Parathyroid adenoma (tissue), 2 donors: ENCODE results near the gene AKAP11.

Experiments used
- H2AFZ ChIP-seq: fragments of 300-600 bp; sonication (generic); one replicate; pipeline ENCODE4 v1.7.0; 2017; ENCODE audit warnings: antibody characterized with exemption, mild to moderate bottlenecking
- H3K27ac ChIP-seq: fragments of 300-600 bp; sonication (generic); one replicate; pipeline ENCODE4 v1.7.0; 2017
- H3K27me3 ChIP-seq: fragments of 300-600 bp; sonication (generic); one replicate; pipeline ENCODE4 v1.7.0; 2017; ENCODE audit warnings: low read length; ENCODE audit not compliant: control insufficient read depth, insufficient read depth
- H3K36me3 ChIP-seq: fragments of 300-600 bp; sonication (generic); one replicate; pipeline ENCODE4 v1.7.0; 2017; ENCODE audit warnings: low read length; ENCODE audit not compliant: control insufficient read depth, insufficient read depth
- H3K4me1 ChIP-seq: fragments of 300-600 bp; sonication (generic); one replicate; pipeline ENCODE4 v1.7.0; 2017; ENCODE audit warnings: control low read depth
- H3K4me2 ChIP-seq: fragments of 300-600 bp; sonication (generic); one replicate; pipeline ENCODE4 v1.7.0; 2017; ENCODE audit warnings: low read length
- H3K4me3 ChIP-seq: fragments of 300-600 bp; sonication (generic); one replicate; pipeline ENCODE4 v1.7.0; 2017; ENCODE audit warnings: low read depth, low read length
- H3K79me2 ChIP-seq: fragments of 300-600 bp; sonication (generic); one replicate; pipeline ENCODE4 v1.7.0; 2017; ENCODE audit warnings: control low read depth
- H3K9ac ChIP-seq: fragments of 300-600 bp; sonication (generic); one replicate; pipeline ENCODE4 v1.7.0; 2017; ENCODE audit warnings: mild to moderate bottlenecking
- H3K9me3 ChIP-seq: fragments of 300-600 bp; sonication (generic); one replicate; pipeline ENCODE4 v1.7.0; 2017; ENCODE audit warnings: low read length; ENCODE audit not compliant: control insufficient read depth
- CTCF ChIP-seq: fragments of 300-600 bp; sonication (generic); IDR thresholded peaks from one replicate; pipeline ENCODE4 v1.7.0; 2017; ENCODE audit warnings: antibody characterized with exemption, mild to moderate bottlenecking
- donor health status: primary hyperparathyroidism.

Gene AKAP11

DNA sequence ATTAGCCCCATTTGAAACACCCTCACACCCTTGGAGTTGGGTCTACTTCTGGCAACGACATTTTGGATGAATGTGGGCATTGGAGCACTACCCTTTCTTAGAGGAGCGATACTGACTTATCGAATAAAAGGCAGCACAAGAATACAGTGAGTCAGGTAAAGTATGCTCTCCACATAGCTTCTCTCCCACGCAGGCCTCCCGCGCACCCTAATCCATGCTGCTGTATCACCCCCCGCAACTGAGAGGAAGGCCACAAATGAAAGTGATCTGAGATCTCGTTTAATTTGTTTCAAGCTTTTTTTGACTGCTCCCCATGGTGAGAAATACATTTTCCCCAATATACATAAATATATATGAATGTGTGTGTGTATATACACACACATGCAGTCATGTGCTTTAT, 25.4 kb upstream of the AKAP11 start:
- Histone ChIP-seq H3K79me2 (no peaks in the 10 kb centered on the region), H3K4me1 (no peaks in the 10 kb centered on the region), H3K27ac (no peak overlapping the region), H2AFZ (no peak overlapping the region), H3K4me2 (no peak overlapping the region), H3K9ac (no peak overlapping the region), H3K9me3 (no peaks in the 10 kb centered on the region), H3K36me3 (no peaks in the 10 kb centered on the region), H3K4me3 (no peak overlapping the region), H3K27me3 (no peaks in the 10 kb centered on the region)
- TF ChIP-seq CTCF = no peak

DNA sequence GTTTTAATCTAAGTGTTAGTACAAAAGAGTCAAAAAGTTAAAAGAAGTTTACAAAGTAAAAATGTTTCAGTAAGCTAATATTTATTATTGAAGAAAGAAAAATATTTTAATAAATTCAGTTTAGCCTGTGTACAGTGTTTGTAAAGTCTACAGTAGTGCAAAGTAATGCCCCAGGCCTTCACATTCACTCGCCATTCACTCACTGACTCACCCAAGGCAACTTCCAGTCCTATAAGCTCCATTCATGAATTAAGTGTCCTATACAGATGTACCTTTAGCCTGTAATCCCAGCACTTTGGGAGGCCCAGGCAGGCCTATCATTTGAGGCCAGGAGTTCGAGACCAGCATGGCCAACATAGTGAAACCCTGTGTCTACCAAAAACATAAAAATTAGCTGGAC, 24.1 kb upstream of the AKAP11 start:
- no peak for TF ChIP-seq CTCF
- Histone ChIP-seq H3K4me2 (no peak overlapping the region), H3K36me3 (no peaks in the 10 kb centered on the region), H3K27me3 (no peaks in the 10 kb centered on the region), H2AFZ (no peak overlapping the region), H3K9ac (no peak overlapping the region), H3K27ac (no peak overlapping the region), H3K4me3 (no peak overlapping the region), H3K9me3 (no peaks in the 10 kb centered on the region), H3K79me2 (no peaks in the 10 kb centered on the region), H3K4me1 (no peaks in the 10 kb centered on the region)

DNA sequence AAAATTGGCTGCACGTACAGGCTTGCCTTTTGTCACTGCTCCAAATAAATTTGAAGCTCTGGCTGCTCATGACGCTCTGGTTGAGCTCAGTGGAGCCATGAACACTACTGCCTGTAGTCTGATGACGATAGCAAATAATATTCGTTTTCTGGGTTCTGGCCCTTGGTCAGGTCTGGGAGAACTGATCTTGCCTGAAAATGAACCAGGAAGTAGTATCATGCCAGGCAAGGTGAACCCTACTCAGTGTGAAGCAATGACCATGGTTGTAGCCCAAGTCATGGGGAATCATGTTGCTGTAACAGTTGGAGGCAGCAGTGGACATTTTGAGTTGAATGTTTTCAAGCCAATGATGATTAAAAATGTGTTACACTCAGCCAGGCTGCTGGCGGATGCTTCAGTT, 16.1 kb upstream of the AKAP11 start:
- no peak overlapping the region for H3K27ac ChIP-seq
- H3K9ac ChIP-seq = no peak overlapping the region
- no peaks in the 10 kb centered on the region for H3K79me2 ChIP-seq
- no peak overlapping the region for H3K4me2 ChIP-seq
- TF ChIP-seq CTCF = no peak
- H3K9me3 ChIP-seq = no peaks in the 10 kb centered on the region
- no peaks in the 10 kb centered on the region for H3K4me1 ChIP-seq
- no peak overlapping the region for H2AFZ ChIP-seq
- H3K4me3 ChIP-seq = no peak overlapping the region
- no peaks in the 10 kb centered on the region for H3K36me3 ChIP-seq
- no peaks in the 10 kb centered on the region for H3K27me3 ChIP-seq

DNA sequence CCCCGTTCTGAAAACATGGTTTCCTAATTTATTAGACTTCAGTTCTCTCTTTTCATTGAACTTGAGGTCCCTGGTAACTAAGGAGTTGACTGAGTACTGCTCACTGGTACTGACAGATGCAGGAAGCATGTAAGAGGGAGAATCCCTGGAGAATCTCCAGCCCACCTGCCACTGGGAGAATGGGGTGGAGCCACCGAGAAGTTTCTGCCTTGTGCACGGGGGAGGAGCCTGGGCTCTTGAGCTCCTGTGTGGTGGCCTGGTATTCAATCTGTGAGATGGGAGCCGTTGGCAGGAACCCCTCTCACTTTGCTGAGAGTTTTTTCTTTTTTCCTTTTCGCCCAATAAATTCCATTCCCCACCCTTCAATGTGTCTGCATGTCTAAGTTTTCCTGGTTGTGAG, 13.2 kb upstream of the AKAP11 start:
- H2AFZ ChIP-seq = no peak overlapping the region
- H3K36me3 ChIP-seq = no peaks in the 10 kb centered on the region
- no peak for TF ChIP-seq CTCF
- no peak overlapping the region for H3K9ac ChIP-seq
- H3K27me3 ChIP-seq = no peaks in the 10 kb centered on the region
- H3K4me3 ChIP-seq = no peak overlapping the region
- no peaks in the 10 kb centered on the region for H3K9me3 ChIP-seq
- H3K4me2 ChIP-seq = no peak overlapping the region
- H3K79me2 ChIP-seq = no peaks in the 10 kb centered on the region
- H3K4me1 ChIP-seq = no peaks in the 10 kb centered on the region
- no peak overlapping the region for H3K27ac ChIP-seq

DNA sequence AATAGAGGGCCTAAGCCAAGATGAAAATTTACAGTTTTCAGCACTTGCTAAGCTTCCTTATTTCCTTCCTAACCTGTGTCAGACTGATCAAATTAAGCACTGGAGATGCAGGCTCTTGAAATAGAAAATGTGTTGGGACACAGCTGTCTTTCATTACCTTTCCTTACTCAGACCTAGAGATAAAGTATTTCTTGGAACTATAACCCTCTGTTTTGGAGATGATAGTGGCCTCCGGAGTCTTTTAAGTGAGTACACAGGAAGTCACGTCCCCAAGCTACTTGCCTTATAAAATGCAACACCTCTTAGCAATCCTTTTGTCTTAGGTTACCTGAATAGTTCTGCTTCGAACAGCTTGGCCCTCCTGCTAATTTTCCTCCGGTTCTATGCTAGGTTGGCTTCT, 12.4 kb upstream of the AKAP11 start:
- Histone ChIP-seq H3K9ac (no peak overlapping the region), H3K36me3 (no peaks in the 10 kb centered on the region), H3K9me3 (no peaks in the 10 kb centered on the region), H3K4me2 (no peak overlapping the region), H3K79me2 (no peaks in the 10 kb centered on the region), H3K4me3 (no peak overlapping the region), H3K27ac (no peak overlapping the region), H3K4me1 (no peaks in the 10 kb centered on the region), H2AFZ (no peak overlapping the region), H3K27me3 (no peaks in the 10 kb centered on the region)
- no peak for TF ChIP-seq CTCF
